K562 (cell line): ENCODE measurements around the gene N4BP2L1. TPM values are rescaled to one million over a fixed set of nuclear protein-coding genes. Genes with fewer than 3 reads are reported as not detected.

Experiments
- polyA plus RNA-seq, 8 experiments: library from polyadenylated mRNA; depleted of rRNA in 4 of 8; stranded (reverse) in 5 of 8; unstranded in 3 of 8; fragments of >200 nt; fragmentation: Nextera tagmentation in 2 of 8; fragmentation: Illumina TruSeq in 1 of 8; extraction: Ambion mirVana in 2 of 8; extraction: Trizol in 1 of 8; gene quantifications; 2 replicates each; pipeline versions ENCODE4 v1.2.1 to v1.2.3, GENCODE V29; 2011 to 2014; ENCODE audit warnings: inconsistent platforms in 1 of 8, missing spikeins in 1 of 8
- total RNA-seq, 7 experiments: library from RNA; depleted of rRNA in 6 of 7; stranded (reverse); fragments of >200 nt in 6 of 7; fragmentation: Illumina TruSeq in 2 of 7; extraction: Trizol in 2 of 7; gene quantifications; 2 replicates each; pipeline versions ENCODE4 v1.2.1 to v1.2.3, GENCODE V29; 2011 to 2021; ENCODE audit warnings: low replicate concordance in 1 of 7
- TF ChIP-seq, protein P1 (sequence below): fragments of 450-650 bp; IDR thresholded peaks from 2 replicates; pipeline ENCODE4 v1.6.1; 2016; ENCODE audit warnings: mild to moderate bottlenecking, moderate library complexity

Gene N4BP2L1
- total and polyA plus RNA-seq, 9 of the 15 experiments (the other 6 are each of a cell fraction or from before 2014, with no cell fraction given), result 0.06 to 0.33 (median 0.15) TPM; not detected in 1

DNA sequence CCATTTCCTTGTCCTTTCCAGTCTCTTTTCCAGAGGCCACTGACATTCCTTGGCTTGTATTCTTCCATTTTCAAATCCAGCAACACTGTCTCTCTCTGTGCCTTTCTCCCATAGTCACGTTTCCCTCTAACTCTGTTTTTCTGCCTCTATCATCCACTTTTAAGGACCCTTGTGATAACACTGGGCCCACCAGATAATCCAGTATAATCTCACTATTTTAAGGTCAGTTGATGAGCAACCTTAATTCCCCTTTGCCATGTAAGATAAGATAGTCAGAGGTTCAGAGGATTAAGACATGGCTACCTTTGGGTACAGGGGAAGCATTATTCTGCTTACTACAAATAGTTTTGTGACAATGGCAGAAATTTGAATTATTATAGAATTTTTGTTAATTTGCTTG, 45.7 kb upstream of the N4BP2L1 start (continued):
- TF ChIP-seq, protein P1, sequence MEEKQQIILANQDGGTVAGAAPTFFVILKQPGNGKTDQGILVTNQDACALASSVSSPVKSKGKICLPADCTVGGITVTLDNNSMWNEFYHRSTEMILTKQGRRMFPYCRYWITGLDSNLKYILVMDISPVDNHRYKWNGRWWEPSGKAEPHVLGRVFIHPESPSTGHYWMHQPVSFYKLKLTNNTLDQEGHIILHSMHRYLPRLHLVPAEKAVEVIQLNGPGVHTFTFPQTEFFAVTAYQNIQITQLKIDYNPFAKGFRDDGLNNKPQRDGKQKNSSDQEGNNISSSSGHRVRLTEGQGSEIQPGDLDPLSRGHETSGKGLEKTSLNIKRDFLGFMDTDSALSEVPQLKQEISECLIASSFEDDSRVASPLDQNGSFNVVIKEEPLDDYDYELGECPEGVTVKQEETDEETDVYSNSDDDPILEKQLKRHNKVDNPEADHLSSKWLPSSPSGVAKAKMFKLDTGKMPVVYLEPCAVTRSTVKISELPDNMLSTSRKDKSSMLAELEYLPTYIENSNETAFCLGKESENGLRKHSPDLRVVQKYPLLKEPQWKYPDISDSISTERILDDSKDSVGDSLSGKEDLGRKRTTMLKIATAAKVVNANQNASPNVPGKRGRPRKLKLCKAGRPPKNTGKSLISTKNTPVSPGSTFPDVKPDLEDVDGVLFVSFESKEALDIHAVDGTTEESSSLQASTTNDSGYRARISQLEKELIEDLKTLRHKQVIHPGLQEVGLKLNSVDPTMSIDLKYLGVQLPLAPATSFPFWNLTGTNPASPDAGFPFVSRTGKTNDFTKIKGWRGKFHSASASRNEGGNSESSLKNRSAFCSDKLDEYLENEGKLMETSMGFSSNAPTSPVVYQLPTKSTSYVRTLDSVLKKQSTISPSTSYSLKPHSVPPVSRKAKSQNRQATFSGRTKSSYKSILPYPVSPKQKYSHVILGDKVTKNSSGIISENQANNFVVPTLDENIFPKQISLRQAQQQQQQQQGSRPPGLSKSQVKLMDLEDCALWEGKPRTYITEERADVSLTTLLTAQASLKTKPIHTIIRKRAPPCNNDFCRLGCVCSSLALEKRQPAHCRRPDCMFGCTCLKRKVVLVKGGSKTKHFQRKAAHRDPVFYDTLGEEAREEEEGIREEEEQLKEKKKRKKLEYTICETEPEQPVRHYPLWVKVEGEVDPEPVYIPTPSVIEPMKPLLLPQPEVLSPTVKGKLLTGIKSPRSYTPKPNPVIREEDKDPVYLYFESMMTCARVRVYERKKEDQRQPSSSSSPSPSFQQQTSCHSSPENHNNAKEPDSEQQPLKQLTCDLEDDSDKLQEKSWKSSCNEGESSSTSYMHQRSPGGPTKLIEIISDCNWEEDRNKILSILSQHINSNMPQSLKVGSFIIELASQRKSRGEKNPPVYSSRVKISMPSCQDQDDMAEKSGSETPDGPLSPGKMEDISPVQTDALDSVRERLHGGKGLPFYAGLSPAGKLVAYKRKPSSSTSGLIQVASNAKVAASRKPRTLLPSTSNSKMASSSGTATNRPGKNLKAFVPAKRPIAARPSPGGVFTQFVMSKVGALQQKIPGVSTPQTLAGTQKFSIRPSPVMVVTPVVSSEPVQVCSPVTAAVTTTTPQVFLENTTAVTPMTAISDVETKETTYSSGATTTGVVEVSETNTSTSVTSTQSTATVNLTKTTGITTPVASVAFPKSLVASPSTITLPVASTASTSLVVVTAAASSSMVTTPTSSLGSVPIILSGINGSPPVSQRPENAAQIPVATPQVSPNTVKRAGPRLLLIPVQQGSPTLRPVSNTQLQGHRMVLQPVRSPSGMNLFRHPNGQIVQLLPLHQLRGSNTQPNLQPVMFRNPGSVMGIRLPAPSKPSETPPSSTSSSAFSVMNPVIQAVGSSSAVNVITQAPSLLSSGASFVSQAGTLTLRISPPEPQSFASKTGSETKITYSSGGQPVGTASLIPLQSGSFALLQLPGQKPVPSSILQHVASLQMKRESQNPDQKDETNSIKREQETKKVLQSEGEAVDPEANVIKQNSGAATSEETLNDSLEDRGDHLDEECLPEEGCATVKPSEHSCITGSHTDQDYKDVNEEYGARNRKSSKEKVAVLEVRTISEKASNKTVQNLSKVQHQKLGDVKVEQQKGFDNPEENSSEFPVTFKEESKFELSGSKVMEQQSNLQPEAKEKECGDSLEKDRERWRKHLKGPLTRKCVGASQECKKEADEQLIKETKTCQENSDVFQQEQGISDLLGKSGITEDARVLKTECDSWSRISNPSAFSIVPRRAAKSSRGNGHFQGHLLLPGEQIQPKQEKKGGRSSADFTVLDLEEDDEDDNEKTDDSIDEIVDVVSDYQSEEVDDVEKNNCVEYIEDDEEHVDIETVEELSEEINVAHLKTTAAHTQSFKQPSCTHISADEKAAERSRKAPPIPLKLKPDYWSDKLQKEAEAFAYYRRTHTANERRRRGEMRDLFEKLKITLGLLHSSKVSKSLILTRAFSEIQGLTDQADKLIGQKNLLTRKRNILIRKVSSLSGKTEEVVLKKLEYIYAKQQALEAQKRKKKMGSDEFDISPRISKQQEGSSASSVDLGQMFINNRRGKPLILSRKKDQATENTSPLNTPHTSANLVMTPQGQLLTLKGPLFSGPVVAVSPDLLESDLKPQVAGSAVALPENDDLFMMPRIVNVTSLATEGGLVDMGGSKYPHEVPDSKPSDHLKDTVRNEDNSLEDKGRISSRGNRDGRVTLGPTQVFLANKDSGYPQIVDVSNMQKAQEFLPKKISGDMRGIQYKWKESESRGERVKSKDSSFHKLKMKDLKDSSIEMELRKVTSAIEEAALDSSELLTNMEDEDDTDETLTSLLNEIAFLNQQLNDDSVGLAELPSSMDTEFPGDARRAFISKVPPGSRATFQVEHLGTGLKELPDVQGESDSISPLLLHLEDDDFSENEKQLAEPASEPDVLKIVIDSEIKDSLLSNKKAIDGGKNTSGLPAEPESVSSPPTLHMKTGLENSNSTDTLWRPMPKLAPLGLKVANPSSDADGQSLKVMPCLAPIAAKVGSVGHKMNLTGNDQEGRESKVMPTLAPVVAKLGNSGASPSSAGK, result no peak
